ES-I3 (cell line): ENCODE measurements around the gene SHISA9.

Source experiments
- H3K36me3 ChIP-seq: 2 replicates; pipeline ENCODE4 v1.6.1; 2013; ENCODE audit warnings: mild to moderate bottlenecking, low read length, control low read depth, moderate library complexity; ENCODE audit not compliant: insufficient read depth
- H3K4me1 ChIP-seq: 2 replicates; pipeline ENCODE4 v1.6.1; 2013; ENCODE audit warnings: mild to moderate bottlenecking, control low read depth, low read length; ENCODE audit not compliant: insufficient read depth
- H3K9ac ChIP-seq: 2 replicates; pipeline ENCODE4 v1.6.1; 2013; ENCODE audit warnings: low read depth, mild to moderate bottlenecking, low read length, moderate library complexity
- H3K9me3 ChIP-seq: 2 replicates; pipeline ENCODE4 v1.6.1; 2013; ENCODE audit warnings: mild to moderate bottlenecking, low read length, moderate library complexity; ENCODE audit not compliant: control insufficient read depth, insufficient read depth

SHISA9 gene

GRCh38 chr16:12881182-12881581 lies 20.2 kb upstream of the SHISA9 start:
- H3K36me3 ChIP-seq: no peaks in the 10 kb centered on the region
- no peaks in the 10 kb centered on the region for H3K9me3 ChIP-seq

DNA sequence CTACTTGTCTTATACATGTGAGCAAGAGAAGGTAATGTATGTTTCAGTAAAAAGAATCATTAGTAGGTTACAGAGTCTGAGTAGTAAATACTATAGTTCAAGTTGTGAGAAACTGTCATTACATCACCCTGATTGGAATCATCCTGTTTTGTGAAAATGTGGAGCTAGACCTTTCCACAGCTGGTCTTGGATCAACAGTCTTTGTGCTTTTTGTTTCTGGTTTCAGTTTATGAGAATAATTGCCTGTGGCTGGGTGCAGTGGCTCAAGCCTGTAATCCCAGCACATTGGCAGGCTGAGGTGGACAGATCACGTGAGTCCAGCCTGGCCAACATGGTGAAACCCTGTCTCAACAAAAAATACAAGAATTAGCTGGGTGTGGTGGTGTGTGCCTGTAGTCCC lies 19.7 kb upstream of the SHISA9 start:
- no peaks in the 10 kb centered on the region for H3K36me3 ChIP-seq
- 0 out of 2 replicates have a peak, but pooled peaks cover 3% of the 10 kb centered on the region for H3K4me1 ChIP-seq
- H3K9me3 ChIP-seq: no peaks in the 10 kb centered on the region
- no peak overlapping the region for H3K9ac ChIP-seq

More at GRCh38 chr16:12881182-12881581, 20.2 kb upstream of the SHISA9 start:
- H3K4me1 ChIP-seq: 0 out of 2 replicates have a peak, but pooled peaks cover 3% of the 10 kb centered on the region
- no peak overlapping the region for H3K9ac ChIP-seq

GRCh38 chr16:12885742-12886141 lies 15.7 kb upstream of the SHISA9 start:
- Histone ChIP-seq H3K9me3 (no peaks in the 10 kb centered on the region), H3K9ac (no peak overlapping the region), H3K36me3 (no peaks in the 10 kb centered on the region), H3K4me1 (0 out of 2 replicates have a peak, but pooled peaks cover 3% of the 10 kb centered on the region)

DNA sequence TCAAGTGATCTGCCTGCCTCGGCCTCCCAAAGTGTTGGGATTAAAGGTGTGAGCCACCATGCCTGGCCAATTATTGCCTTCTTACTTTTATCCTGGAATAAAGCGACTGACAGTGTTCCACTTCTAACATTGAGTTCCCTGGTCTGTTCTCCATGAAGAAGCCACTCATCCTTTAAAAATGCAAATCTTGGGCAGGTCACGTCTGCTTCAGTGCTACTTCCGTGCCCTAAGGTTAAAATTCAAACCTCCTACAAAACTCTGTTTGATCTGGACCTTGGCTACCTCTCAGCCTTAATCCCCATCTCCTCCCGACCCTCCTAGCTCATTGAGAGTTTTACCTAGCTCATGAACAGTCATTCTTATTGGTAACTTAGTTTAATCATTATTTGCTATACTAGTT lies 9.6 kb upstream of the SHISA9 start:
- Histone ChIP-seq H3K4me1 (no peaks in the 10 kb centered on the region), H3K36me3 (no peaks in the 10 kb centered on the region), H3K9me3 (no peaks in the 10 kb centered on the region), H3K9ac (no peak overlapping the region)

DNA sequence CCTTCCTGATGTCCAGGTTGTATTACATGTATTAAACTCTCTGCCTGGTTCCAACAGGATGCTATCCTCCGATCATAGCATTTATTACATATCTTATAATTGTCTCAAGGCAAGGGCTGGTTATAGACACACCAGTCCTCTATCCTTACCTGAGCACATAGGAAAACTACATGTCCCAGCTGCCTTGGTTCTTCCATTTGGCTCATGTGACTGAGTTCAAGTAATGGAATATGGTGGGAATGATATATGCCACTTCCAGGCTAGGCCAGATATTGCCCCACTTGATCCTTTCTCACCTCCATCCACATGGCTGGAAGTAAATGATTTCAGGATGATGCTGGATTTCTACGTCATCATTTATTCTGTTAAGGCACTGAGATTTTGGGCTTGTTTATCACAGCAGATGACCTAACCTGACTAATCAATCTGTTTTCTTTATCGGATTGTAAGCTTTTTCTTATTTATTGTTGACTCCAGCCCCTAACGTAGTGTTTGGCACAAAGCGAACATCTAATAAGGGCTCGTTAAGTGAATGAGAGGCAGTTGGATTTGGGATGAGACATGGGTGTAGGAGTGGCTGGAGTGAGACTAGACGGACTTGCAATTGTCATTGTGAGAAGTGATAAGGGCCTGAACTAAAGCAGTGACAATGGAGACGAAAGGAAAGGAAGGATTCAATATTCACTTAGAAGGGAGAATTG lies 8.2 kb upstream of the SHISA9 start:
- Histone ChIP-seq H3K9me3 (no peaks in the 10 kb centered on the region), H3K9ac (no peak overlapping the region), H3K36me3 (no peaks in the 10 kb centered on the region), H3K4me1 (no peaks in the 10 kb centered on the region)

DNA sequence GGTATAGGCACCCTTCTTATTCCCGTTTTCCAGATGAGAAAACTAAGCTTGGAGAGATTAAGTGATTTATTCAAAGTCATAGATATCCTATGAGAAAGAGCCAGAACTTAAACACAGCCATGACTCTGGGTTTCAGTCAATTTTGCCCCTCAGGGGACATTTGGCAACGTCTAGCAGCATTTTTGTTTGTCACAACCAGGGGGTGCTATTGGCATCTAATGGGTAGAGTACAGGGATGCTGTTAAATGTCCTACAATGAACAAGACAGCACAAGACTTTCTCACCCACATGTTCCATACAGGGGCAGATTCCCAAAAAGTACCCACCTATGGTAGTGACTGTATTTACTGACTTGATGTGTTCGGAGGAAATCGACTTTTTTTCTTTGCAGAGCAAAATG lies 4.8 kb upstream of the SHISA9 start:
- Histone ChIP-seq H3K9me3 (no peaks in the 10 kb centered on the region), H3K36me3 (no peaks in the 10 kb centered on the region), H3K9ac (no peak overlapping the region), H3K4me1 (peaks cover 14% of the 10 kb centered on the region)

DNA sequence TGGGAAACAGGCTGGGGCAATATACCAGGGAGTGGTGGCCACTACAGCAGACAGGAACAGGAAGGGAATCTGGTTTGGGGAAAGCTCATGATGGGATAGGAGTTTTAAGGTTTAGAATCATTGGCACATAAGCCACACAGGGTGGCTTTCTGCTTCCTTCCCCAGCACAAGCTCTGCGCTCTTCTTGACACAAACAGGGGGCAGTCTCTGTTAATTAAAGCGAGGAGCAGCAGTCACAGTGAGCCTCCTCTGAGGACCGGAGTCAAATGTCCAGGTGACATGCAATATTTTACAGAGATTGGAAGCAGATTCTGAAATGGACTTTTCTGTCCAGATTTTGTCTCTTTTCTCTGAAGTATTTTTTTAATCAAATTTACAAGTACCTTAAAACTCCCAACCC lies 2.8 kb upstream of the SHISA9 start:
- Histone ChIP-seq H3K4me1 (peaks cover 14% of the 10 kb centered on the region), H3K36me3 (no peaks in the 10 kb centered on the region), H3K9ac (no peak overlapping the region), H3K9me3 (no peaks in the 10 kb centered on the region)

DNA sequence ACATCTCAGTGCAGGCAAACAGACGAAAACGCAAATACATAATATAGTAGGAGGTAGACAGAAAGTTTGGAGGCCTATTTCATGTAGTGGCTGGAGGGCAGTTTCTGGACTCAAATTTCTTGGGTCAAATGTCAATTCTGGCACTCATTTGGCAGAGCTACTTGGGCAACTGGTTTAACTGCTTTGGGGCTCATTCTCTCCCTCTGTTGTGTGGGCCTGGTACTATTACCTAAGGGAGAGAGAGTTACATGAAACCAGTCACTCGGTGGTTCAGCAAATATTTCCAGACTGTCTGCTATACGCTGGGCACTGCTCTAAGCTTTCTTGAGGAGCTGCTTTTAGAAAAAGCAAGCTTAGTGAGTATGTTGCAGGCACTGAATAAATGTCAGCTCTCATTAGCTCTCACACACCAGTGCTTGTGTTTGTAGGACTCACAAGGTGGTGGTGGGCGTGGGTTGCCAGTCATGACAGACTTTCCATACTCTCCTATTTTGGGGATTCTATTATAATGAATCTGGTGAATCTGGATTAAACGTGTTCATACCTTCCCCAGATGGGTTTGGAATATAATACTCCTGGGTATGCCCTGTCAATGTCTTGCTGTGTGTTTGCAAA lies 1.8 kb upstream of the SHISA9 start:
- no peaks in the 10 kb centered on the region for H3K36me3 ChIP-seq
- H3K9ac ChIP-seq: peak overlapping the region; percentile 88; the same call in 1 of the 2 replicates
- H3K9me3 ChIP-seq: no peaks in the 10 kb centered on the region
- H3K4me1 ChIP-seq: peaks cover 14% of the 10 kb centered on the region

DNA sequence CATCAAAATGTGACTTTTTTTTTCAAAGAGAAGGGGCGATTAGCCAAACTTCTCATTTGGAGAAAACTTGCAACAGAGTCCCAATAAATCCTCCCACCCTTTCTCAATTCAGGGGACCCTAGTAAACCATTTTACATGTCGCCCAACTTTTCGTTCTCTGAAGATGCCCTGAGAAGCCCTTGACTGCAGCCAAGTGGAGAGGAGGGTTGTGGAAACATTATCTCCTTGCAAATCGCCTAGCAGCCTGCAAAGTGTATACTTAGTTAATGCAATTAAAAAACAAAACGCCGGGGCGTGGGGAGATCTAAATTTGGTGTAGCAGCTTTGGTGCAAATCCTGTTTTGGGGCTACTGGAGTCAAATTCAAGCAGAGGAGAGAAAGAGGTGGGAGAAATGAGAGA lies 1.2 kb upstream of the SHISA9 start:
- Histone ChIP-seq H3K4me1 (peaks cover 17% of the 10 kb centered on the region), H3K9me3 (no peaks in the 10 kb centered on the region), H3K9ac (peak overlapping the region; percentile 88), H3K36me3 (no peaks in the 10 kb centered on the region)

GRCh38 chr16:12900599-12901203 lies 697 bp upstream of the SHISA9 start:
- no peaks in the 10 kb centered on the region for H3K9me3 ChIP-seq
- H3K9ac ChIP-seq: peak overlapping the region; percentile 88
- H3K36me3 ChIP-seq: no peaks in the 10 kb centered on the region
- peaks cover 19% of the 10 kb centered on the region for H3K4me1 ChIP-seq

DNA sequence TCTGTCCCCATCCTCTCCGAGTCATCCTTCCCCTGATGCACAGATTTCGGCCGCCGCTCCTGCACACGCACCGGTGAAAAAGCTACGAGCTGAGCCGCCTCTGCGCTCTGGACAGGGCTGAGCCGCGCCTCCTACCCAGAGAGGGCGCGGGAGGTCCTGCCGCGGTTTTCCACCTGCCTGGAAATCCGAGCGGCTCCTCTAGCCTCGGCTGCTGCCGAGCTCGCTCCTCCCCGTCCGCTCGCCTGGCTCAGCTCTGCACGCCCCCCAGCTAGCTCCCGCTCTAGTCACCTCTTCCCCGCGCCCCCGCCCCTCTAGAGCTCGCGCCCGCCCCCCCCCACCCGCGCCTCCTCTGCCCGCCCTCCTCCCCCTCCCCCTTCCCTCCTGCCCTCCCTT lies 198 bp upstream of the SHISA9 start:
- Histone ChIP-seq H3K9ac (peak overlapping the region; percentile 96), H3K9me3 (no peaks in the 10 kb centered on the region), H3K4me1 (peaks cover 19% of the 10 kb centered on the region), H3K36me3 (no peaks in the 10 kb centered on the region)

DNA sequence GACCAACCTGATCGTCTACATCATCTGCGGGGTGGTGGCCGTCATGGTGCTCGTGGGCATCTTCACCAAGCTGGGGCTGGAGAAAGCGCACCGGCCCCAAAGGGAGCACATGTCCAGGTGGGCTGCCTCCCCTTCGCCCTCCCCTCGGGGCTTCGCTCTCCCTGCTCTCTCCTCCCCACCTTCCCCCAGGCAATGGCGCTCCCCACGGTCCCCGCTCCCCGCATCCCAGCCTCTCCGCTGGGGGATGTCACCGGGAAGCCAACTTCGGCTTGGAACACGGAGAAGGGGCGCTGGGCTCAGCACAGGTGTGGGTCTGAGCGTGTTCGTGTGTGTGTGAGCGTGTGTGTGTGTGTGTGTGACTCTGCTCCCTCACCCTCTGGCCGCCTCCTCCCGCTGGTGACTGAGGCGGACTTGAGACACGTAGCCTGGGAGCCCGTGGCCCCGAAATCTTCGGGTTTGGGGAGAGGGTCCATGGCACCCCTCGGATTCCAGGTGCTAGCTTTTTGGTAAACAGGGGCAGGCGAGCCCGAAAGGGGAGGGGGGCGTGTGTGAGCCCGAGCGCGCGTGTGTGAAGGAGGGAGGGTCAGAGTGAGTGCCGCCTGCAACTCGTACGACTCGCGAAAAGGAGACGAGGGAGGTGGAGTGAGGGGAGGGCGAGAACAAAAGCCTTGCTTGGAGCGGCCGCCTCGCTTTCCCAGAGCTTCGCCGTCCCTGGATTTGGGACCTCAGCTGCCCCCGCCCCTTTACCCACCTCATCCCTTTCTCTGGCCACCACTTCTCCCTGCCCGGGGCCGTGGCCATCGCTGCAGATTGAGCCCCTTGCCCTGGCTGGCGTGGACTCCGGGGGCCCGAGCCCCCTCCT lies 1.3 kb downstream of the SHISA9 start:
- H3K9me3 ChIP-seq: no peaks in the 10 kb centered on the region
- peaks cover 28% of the 10 kb centered on the region for H3K4me1 ChIP-seq
- H3K36me3 ChIP-seq: no peaks in the 10 kb centered on the region
- peak overlapping the region; percentile 96 for H3K9ac ChIP-seq

GRCh38 chr16:12903407-12904328 lies 2.3 kb downstream of the SHISA9 start:
- H3K4me1 ChIP-seq: peaks cover 26% of the 10 kb centered on the region
- H3K36me3 ChIP-seq: peaks cover 7% of the 10 kb centered on the region
- H3K9ac ChIP-seq: peak overlapping the region; percentile 96
- no peaks in the 10 kb centered on the region for H3K9me3 ChIP-seq
